ENCODE measurements around the gene CHRNA4.

The CHRNA4 gene

DNA sequence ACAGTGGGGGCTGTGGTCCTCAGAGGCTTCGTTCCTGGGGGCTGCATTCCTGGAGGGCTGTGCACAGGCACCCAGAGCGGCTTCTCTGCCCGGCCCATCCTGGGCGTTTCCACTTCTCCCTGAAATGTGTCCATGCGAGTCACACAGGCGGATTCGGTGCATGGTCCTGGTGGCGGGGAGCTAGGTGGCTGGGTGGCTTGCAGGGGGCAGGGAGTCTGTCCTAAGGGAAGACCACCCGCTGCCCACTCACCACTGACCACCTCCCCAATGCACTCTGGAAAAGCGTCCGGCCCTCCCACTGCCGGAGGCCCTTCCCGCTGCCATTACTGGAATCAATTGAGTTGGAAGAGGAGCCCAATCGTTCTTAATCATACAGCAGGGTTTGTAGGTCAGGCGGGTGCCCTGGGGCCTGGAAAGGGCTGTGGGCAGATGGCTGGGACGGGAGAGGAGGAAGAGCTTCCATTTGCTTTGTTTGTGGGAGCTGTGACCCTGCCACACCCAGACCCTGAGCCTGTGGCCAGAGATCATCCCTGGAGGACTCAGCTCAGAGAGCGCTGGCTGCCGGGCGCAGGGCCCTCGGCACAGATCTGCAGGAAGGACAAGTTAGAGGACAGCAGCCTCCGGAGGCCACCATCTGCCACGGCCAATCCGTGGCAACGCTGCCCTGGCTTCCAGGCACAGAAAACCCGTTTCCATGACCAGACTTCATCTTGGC lies 6.4 kb downstream of the CHRNA4 start:
- no peak overlapping the region for H3K27ac ChIP-seq
- TF ChIP-seq, protein P1, sequence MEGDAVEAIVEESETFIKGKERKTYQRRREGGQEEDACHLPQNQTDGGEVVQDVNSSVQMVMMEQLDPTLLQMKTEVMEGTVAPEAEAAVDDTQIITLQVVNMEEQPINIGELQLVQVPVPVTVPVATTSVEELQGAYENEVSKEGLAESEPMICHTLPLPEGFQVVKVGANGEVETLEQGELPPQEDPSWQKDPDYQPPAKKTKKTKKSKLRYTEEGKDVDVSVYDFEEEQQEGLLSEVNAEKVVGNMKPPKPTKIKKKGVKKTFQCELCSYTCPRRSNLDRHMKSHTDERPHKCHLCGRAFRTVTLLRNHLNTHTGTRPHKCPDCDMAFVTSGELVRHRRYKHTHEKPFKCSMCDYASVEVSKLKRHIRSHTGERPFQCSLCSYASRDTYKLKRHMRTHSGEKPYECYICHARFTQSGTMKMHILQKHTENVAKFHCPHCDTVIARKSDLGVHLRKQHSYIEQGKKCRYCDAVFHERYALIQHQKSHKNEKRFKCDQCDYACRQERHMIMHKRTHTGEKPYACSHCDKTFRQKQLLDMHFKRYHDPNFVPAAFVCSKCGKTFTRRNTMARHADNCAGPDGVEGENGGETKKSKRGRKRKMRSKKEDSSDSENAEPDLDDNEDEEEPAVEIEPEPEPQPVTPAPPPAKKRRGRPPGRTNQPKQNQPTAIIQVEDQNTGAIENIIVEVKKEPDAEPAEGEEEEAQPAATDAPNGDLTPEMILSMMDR (conservative IDR thresholded peaks at IDR 0.05), result no peak
- no peak for TF ChIP-seq ZFX (IDR thresholded peaks at IDR 0.05)

- TF ChIP-seq ZFX (IDR thresholded peaks at IDR 0.05), result no peak
- TF ChIP-seq, protein P1 (conservative IDR thresholded peaks at IDR 0.05), result no peak
- no peak overlapping the region for H3K27ac ChIP-seq
These were observed 8.3 kb downstream of the CHRNA4 start for GRCh38 chr20:63352811-63353221.

- H3K27ac ChIP-seq, result no peak overlapping the region
- TF ChIP-seq ZFX (IDR thresholded peaks at IDR 0.05), result no peak
- TF ChIP-seq, protein P1 (conservative IDR thresholded peaks at IDR 0.05), result no peak
These were observed 9.1 kb downstream of the CHRNA4 start for GRCh38 chr20:63351811-63352591.

GRCh38 chr20:63351326-63351700 lies 9.8 kb downstream of the CHRNA4 start:
- no peak for TF ChIP-seq ZFX (IDR thresholded peaks at IDR 0.05)
- TF ChIP-seq, protein P1 (conservative IDR thresholded peaks at IDR 0.05), result no peak

DNA sequence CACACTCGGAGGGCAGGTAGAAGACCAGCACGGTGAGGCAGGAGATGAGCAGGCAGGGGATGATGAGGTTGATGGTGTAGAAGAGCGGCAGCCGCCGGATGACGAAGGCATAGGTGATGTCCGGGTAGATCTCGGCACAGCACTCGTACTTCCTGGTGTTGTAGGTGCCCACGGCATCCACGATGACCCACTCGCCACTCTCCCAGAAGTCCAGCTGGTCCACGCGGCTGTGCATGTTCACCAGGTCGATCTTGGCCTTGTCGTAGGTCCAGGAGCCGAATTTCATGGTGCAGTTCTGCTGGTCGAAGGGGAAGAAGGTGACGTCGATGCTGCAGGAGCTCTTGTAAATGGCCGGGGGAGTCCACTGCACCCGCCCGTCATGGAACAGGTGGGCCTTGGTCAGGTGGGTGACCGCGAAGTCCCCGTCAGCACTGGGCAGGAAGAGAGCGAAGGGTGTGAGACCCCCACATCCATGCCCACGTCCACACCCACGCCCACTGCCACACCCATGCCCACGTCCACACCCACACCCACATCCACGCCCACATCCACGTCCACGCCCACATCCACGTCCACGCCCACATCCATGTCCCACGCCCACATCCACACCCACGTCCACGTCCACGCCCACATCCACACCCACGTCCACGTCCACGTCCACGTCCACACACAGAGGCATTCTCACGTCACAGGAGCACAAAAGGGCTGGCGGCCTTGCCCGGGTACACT lies 10.4 kb downstream of the CHRNA4 start:
- TF ChIP-seq, protein P1 (conservative IDR thresholded peaks at IDR 0.05), result no peak
- no peak for TF ChIP-seq ZFX (IDR thresholded peaks at IDR 0.05)
- H3K27ac ChIP-seq, result no peak overlapping the region

More at GRCh38 chr20:63351326-63351700, 9.8 kb downstream of the CHRNA4 start:
- no peak overlapping the region for H3K27ac ChIP-seq

- TF ChIP-seq, protein P1 (conservative IDR thresholded peaks at IDR 0.05), result no peak
- TF ChIP-seq ZFX (IDR thresholded peaks at IDR 0.05), result no peak
- no peak overlapping the region for H3K27ac ChIP-seq
These were observed 11.0 kb downstream of the CHRNA4 start for GRCh38 chr20:63350196-63350595.

DNA sequence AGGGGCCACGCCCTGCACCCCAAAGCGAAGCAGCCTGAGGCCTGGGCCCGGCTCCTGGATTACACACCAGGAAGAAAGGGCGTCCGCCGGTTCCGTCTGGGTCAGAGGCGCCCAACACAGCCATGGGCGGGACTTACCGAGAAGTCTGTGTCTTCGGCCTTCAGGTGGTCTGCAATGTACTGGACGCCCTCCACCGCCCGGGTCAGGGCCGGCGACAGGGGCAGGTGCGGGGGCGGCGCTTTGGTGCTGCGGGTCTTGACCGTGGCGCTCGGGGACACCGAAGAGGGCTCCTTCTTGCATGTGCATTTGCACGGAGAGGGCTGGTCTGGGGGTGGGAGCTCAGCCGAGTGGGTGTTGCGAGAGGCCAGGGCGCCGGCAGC lies 11.6 kb downstream of the CHRNA4 start:
- TF ChIP-seq, protein P1 (conservative IDR thresholded peaks at IDR 0.05), result no peak
- H3K27ac ChIP-seq, result no peak overlapping the region

All from C4-2B (cell line).